ENCODE results near the gene ZNF423. TPM values are rescaled to one million over a fixed set of nuclear protein-coding genes. Genes with fewer than 3 reads are reported as not detected.
"Not testable (repeated sequence)": the region's sequence is repeated elsewhere in the genome, so short reads cannot be mapped to it uniquely, and the experiment has no call there.

ZNF423 gene
- total RNA-seq, 1 experiment from 2014 or later = 11.1 TPM

GRCh38 chr16:49875806-49876715, 20.1 kb upstream of the ZNF423 start:
- Histone ChIP-seq H3K4me3 (ENCODE audit: low read depth, low read length, poor library complexity, severe bottlenecking) (peak overlapping the region; percentile 39), H3K36me3 (ENCODE audit: insufficient read depth, low read length, poor library complexity, severe bottlenecking) (no peaks in the 10 kb centered on the region), H3K27ac (ENCODE audit: low read depth, low read length, poor library complexity, severe bottlenecking) (peak overlapping the region; percentile 61), H3K27me3 (replicated peaks; ENCODE audit: insufficient read depth, low read depth, low read length, poor library complexity) (no peaks in the 10 kb centered on the region), H3K4me1 (ENCODE audit: insufficient read depth, low read length, poor library complexity, severe bottlenecking) (peaks cover 12% of the 10 kb centered on the region), H3K9me3 (ENCODE audit: low read depth, low read length, poor library complexity, severe bottlenecking) (no peaks in the 10 kb centered on the region)
- intact Hi-C loops (cut with micrococcal nuclease; ENCODE audit: unreplicated experiment) = no loop called here
- CTCF ChIA-PET = interaction anchor here (0.5 to 1.6 kb wide), 10 partner anchors 10 to 1544 kb away, joined by 4 to 11 read pairs (median 7); no protein-coding TSS in a partner anchor
- DNase-seq (ENCODE audit: low spot score) = peak; percentile 63
- POLR2A ChIA-PET (ENCODE audit: low non-redundant PET) = no interaction called here
- no peak for TF ChIP-seq EZH2 (IDR thresholded peaks at IDR 0.05; ENCODE audit: borderline replicate concordance, low read depth, low read length, poor library complexity, severe bottlenecking)
- TF ChIP-seq, protein P1, sequence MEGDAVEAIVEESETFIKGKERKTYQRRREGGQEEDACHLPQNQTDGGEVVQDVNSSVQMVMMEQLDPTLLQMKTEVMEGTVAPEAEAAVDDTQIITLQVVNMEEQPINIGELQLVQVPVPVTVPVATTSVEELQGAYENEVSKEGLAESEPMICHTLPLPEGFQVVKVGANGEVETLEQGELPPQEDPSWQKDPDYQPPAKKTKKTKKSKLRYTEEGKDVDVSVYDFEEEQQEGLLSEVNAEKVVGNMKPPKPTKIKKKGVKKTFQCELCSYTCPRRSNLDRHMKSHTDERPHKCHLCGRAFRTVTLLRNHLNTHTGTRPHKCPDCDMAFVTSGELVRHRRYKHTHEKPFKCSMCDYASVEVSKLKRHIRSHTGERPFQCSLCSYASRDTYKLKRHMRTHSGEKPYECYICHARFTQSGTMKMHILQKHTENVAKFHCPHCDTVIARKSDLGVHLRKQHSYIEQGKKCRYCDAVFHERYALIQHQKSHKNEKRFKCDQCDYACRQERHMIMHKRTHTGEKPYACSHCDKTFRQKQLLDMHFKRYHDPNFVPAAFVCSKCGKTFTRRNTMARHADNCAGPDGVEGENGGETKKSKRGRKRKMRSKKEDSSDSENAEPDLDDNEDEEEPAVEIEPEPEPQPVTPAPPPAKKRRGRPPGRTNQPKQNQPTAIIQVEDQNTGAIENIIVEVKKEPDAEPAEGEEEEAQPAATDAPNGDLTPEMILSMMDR (conservative IDR thresholded peaks at IDR 0.05; ENCODE audit: low read depth, low read length) = no peak
- BruUV-seq (replicated peaks) = no TSS peak

- Histone ChIP-seq H3K9me3 (ENCODE audit: low read depth, low read length, poor library complexity, severe bottlenecking) (no peaks in the 10 kb centered on the region), H3K4me1 (ENCODE audit: insufficient read depth, low read length, poor library complexity, severe bottlenecking) (peaks cover 12% of the 10 kb centered on the region), H3K4me3 (ENCODE audit: low read depth, low read length, poor library complexity, severe bottlenecking) (no peak overlapping the region), H3K27me3 (replicated peaks; ENCODE audit: insufficient read depth, low read depth, low read length, poor library complexity) (no peaks in the 10 kb centered on the region), H3K27ac (ENCODE audit: low read depth, low read length, poor library complexity, severe bottlenecking) (no peak overlapping the region), H3K36me3 (ENCODE audit: insufficient read depth, low read length, poor library complexity, severe bottlenecking) (no peaks in the 10 kb centered on the region)
- no peak for DNase-seq (ENCODE audit: low spot score)
- POLR2A ChIA-PET (ENCODE audit: low non-redundant PET) = interaction anchor here (0.6 kb wide), 1 partner anchor 502 kb away, joined by 3 read pairs; no protein-coding TSS in a partner anchor
- TF ChIP-seq, protein P1 (conservative IDR thresholded peaks at IDR 0.05; ENCODE audit: low read depth, low read length) = no peak
- no peak for TF ChIP-seq EZH2 (IDR thresholded peaks at IDR 0.05; ENCODE audit: borderline replicate concordance, low read depth, low read length, poor library complexity, severe bottlenecking)
- CTCF ChIA-PET = interaction anchor here (0.6 kb wide), 1 partner anchor 1562 kb away, joined by 6 read pairs; no protein-coding TSS in a partner anchor
- intact Hi-C loops (cut with micrococcal nuclease; ENCODE audit: unreplicated experiment) = no loop called here
- no TSS peak for BruUV-seq (replicated peaks)
Measured at GRCh38 chr16:49874613-49875237, 18.8 kb upstream of the ZNF423 start.

GRCh38 chr16:49871824-49872223, 15.9 kb upstream of the ZNF423 start:
- CTCF ChIA-PET; POLR2A ChIA-PET (ENCODE audit: low non-redundant PET); H3K9me3 ChIP-seq (ENCODE audit: low read depth, low read length, poor library complexity, severe bottlenecking); intact Hi-C loops (cut with micrococcal nuclease; ENCODE audit: unreplicated experiment); BruUV-seq (replicated peaks); H3K27ac ChIP-seq (ENCODE audit: low read depth, low read length, poor library complexity, severe bottlenecking); H3K36me3 ChIP-seq (ENCODE audit: insufficient read depth, low read length, poor library complexity, severe bottlenecking); H3K27me3 ChIP-seq (replicated peaks; ENCODE audit: insufficient read depth, low read depth, low read length, poor library complexity); DNase-seq (ENCODE audit: low spot score); H3K4me3 ChIP-seq (ENCODE audit: low read depth, low read length, poor library complexity, severe bottlenecking): not testable (repeated sequence)
- H3K4me1 ChIP-seq (ENCODE audit: insufficient read depth, low read length, poor library complexity, severe bottlenecking) = peaks cover 12% of the 10 kb centered on the region
